IMR-90 (cell line): ENCODE data around the gene SEC24A.

Source experiments
- BHLHE40 ChIP-seq: fragments of 150-350 bp; IDR thresholded peaks from 2 replicates; pipeline ENCODE4 v1.6.1; 2016; ENCODE audit warnings: mild to moderate bottlenecking, low read depth, low read length
- CTCF ChIP-seq: conservative IDR thresholded peaks from 2 replicates; pipeline ENCODE4 v1.5.1; 2012; ENCODE audit warnings: mild to moderate bottlenecking, low read depth, low read length, improper control_type of control experiment
- FOS ChIP-seq: fragments of 150-350 bp; IDR thresholded peaks from 2 replicates; pipeline ENCODE4 v1.6.1; 2016; ENCODE audit warnings: low read depth, low read length
- MAZ ChIP-seq: IDR thresholded peaks from 2 replicates; pipeline ENCODE4 v1.6.1; 2012; ENCODE audit warnings: low read depth, mild to moderate bottlenecking, low read length, improper control_type of control experiment, moderate library complexity, borderline replicate concordance
- MXI1 ChIP-seq: IDR thresholded peaks from 2 replicates; pipeline ENCODE4 v1.6.1; 2012; ENCODE audit warnings: low read depth, mild to moderate bottlenecking, low read length, moderate library complexity, borderline replicate concordance
- POLR2A ChIP-seq: IDR thresholded peaks from 2 replicates; pipeline ENCODE4 v1.6.1; 2012; ENCODE audit warnings: mild to moderate bottlenecking, low read depth, low read length
- RAD21 ChIP-seq: IDR thresholded peaks from 2 replicates; pipeline ENCODE4 v1.6.1; 2012; ENCODE audit warnings: low read length, improper control_type of control experiment
- RFX5 ChIP-seq: IDR thresholded peaks from 2 replicates; pipeline ENCODE4 v1.8.0; 2012; ENCODE audit warnings: low read depth, mild to moderate bottlenecking, low read length, moderate library complexity
- SMC3 ChIP-seq: fragments of 150-350 bp; IDR thresholded peaks from 2 replicates; pipeline ENCODE4 v1.6.1; 2016; ENCODE audit warnings: low read depth, mild to moderate bottlenecking, antibody characterized with exemption, low read length, moderate library complexity

DNA sequence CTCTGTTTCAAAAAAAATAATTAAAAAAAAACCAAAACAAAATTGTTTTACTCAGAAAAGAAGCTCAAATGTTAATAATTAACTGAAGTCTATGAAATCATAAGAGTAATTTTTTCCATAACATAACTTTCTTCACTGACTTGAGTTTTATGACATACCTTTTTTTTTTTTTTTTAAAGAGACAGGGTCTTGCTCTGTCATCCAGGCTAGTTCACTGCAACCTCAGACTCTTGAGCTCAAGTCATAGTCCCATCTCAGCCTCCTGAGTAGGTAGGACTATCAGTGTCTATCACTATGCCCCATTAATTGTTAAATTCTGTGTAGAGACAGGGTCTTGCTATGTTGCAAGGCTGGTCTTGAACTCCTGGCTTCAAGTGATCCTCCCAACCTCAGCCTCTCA lies 37.9 kb upstream of the SEC24A start:
- TF ChIP-seq CTCF (no peak), RFX5 (no peak), POLR2A (no peak), BHLHE40 (no peak), FOS (no peak), MXI1 (no peak), MAZ (no peak), RAD21 (no peak), SMC3 (no peak)
